Measurements from ENCODE around the gene CST5.

Gene CST5

DNA sequence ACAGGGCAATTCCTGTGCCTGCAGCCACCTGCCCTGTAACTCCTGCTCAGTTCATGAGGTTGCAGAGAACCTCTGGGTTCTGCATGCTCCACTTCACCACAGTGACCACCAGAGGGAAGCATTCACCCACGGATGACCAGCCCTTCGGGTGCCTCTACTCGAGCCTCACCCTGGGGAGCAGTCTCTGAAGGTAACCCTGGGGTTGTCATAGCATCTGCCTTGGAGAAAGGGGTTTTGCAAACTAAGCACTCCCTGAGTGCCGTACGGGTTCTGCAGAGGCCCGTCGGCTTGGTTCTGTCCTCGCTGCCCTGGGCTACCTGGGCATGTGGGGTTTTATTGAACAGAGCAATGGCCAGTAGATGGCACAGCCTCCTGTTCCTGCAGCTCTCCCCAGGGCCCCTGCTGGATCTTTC, 10.2 kb upstream of the CST5 start (continued):
- TF ChIP-seq ISL1 (CRISPR knock-in tag; IDR thresholded peaks at IDR 0.05) (no peak), ARNTL (CRISPR knock-in tag; IDR thresholded peaks at IDR 0.05; ENCODE audit: borderline replicate concordance, low read depth) (no peak)
- TF ChIP-seq, protein P1, sequence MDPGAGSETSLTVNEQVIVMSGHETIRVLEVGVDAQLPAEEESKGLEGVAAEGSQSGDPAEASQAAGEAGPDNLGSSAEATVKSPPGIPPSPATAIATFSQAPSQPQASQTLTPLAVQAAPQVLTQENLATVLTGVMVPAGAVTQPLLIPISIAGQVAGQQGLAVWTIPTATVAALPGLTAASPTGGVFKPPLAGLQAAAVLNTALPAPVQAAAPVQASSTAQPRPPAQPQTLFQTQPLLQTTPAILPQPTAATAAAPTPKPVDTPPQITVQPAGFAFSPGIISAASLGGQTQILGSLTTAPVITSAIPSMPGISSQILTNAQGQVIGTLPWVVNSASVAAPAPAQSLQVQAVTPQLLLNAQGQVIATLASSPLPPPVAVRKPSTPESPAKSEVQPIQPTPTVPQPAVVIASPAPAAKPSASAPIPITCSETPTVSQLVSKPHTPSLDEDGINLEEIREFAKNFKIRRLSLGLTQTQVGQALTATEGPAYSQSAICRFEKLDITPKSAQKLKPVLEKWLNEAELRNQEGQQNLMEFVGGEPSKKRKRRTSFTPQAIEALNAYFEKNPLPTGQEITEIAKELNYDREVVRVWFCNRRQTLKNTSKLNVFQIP (CRISPR knock-in tag; IDR thresholded peaks at IDR 0.05; ENCODE audit: borderline replicate concordance, low read depth), result no peak
- TF ChIP-seq, protein P2, sequence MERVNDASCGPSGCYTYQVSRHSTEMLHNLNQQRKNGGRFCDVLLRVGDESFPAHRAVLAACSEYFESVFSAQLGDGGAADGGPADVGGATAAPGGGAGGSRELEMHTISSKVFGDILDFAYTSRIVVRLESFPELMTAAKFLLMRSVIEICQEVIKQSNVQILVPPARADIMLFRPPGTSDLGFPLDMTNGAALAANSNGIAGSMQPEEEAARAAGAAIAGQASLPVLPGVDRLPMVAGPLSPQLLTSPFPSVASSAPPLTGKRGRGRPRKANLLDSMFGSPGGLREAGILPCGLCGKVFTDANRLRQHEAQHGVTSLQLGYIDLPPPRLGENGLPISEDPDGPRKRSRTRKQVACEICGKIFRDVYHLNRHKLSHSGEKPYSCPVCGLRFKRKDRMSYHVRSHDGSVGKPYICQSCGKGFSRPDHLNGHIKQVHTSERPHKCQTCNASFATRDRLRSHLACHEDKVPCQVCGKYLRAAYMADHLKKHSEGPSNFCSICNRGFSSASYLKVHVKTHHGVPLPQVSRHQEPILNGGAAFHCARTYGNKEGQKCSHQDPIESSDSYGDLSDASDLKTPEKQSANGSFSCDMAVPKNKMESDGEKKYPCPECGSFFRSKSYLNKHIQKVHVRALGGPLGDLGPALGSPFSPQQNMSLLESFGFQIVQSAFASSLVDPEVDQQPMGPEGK (CRISPR knock-in tag; IDR thresholded peaks at IDR 0.05; ENCODE audit: borderline replicate concordance), result no peak

GRCh38 chr20:23887856-23888255, 8.3 kb upstream of the CST5 start:
- no peak for TF ChIP-seq TCF4 (CRISPR knock-in tag; IDR thresholded peaks at IDR 0.05; ENCODE audit: borderline replicate concordance)
- TF ChIP-seq, protein P3, sequence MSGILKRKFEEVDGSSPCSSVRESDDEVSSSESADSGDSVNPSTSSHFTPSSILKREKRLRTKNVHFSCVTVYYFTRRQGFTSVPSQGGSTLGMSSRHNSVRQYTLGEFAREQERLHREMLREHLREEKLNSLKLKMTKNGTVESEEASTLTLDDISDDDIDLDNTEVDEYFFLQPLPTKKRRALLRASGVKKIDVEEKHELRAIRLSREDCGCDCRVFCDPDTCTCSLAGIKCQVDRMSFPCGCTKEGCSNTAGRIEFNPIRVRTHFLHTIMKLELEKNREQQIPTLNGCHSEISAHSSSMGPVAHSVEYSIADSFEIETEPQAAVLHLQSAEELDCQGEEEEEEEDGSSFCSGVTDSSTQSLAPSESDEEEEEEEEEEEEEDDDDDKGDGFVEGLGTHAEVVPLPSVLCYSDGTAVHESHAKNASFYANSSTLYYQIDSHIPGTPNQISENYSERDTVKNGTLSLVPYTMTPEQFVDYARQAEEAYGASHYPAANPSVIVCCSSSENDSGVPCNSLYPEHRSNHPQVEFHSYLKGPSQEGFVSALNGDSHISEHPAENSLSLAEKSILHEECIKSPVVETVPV (CRISPR knock-in tag; IDR thresholded peaks at IDR 0.05), result no peak
- TF ChIP-seq CSDC2 (CRISPR knock-in tag; IDR thresholded peaks at IDR 0.05), result no peak
- TF ChIP-seq, protein P2 (CRISPR knock-in tag; IDR thresholded peaks at IDR 0.05; ENCODE audit: borderline replicate concordance), result no peak
- TF ChIP-seq BACH2 (CRISPR knock-in tag; IDR thresholded peaks at IDR 0.05; ENCODE audit: borderline replicate concordance), result no peak
- TF ChIP-seq ARNTL (CRISPR knock-in tag; IDR thresholded peaks at IDR 0.05; ENCODE audit: borderline replicate concordance, low read depth), result no peak
- TF ChIP-seq OSR1 (CRISPR knock-in tag; IDR thresholded peaks at IDR 0.05), result no peak
- no peak for TF ChIP-seq ZNF8 (CRISPR knock-in tag; IDR thresholded peaks at IDR 0.05)
- no peak for TF ChIP-seq ZNF565 (CRISPR knock-in tag; conservative IDR thresholded peaks at IDR 0.05; ENCODE audit: low read depth)
- TF ChIP-seq, protein P4, sequence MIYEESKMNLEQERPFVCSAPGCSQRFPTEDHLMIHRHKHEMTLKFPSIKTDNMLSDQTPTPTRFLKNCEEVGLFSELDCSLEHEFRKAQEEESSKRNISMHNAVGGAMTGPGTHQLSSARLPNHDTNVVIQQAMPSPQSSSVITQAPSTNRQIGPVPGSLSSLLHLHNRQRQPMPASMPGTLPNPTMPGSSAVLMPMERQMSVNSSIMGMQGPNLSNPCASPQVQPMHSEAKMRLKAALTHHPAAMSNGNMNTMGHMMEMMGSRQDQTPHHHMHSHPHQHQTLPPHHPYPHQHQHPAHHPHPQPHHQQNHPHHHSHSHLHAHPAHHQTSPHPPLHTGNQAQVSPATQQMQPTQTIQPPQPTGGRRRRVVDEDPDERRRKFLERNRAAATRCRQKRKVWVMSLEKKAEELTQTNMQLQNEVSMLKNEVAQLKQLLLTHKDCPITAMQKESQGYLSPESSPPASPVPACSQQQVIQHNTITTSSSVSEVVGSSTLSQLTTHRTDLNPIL (CRISPR knock-in tag; IDR thresholded peaks at IDR 0.05; ENCODE audit: low read depth), result no peak
- no peak for TF ChIP-seq RARB (CRISPR knock-in tag; IDR thresholded peaks at IDR 0.05)
- no peak for TF ChIP-seq TSHZ2 (CRISPR knock-in tag; IDR thresholded peaks at IDR 0.05)
- TF ChIP-seq SNAI2 (CRISPR knock-in tag; IDR thresholded peaks at IDR 0.05), result no peak
- no peak for TF ChIP-seq ZFP3 (CRISPR knock-in tag; IDR thresholded peaks at IDR 0.05)
- no peak for TF ChIP-seq ZNF70 (CRISPR knock-in tag; IDR thresholded peaks at IDR 0.05)
- TF ChIP-seq GLIS3 (CRISPR knock-in tag; IDR thresholded peaks at IDR 0.05), result no peak
- no peak for ATAC-seq

- TF ChIP-seq ESRRG (CRISPR knock-in tag; IDR thresholded peaks at IDR 0.05) (no peak), PPARA (CRISPR knock-in tag; IDR thresholded peaks at IDR 0.05; ENCODE audit: borderline replicate concordance) (no peak), TCF4 (CRISPR knock-in tag; IDR thresholded peaks at IDR 0.05; ENCODE audit: borderline replicate concordance) (no peak), BACH2 (CRISPR knock-in tag; IDR thresholded peaks at IDR 0.05; ENCODE audit: borderline replicate concordance) (no peak)
- ATAC-seq, result no peak
Measured at GRCh38 chr20:23884771-23885162, 5.2 kb upstream of the CST5 start.

Data from SK-N-SH treated with all-trans-retinoic acid at 6 μM for 48 hours (cell line).